GM18867 (cell line): ENCODE measurements around the gene PCBP2.
"Not testable (repeated sequence)": the region's sequence is repeated elsewhere in the genome, so short reads cannot be mapped to it uniquely, and the experiment has no call there.

ENCODE experiments used
- ATAC-seq: cut with Tn5 transposase; IDR thresholded peaks from one replicate; pipeline ENCODE4 v1.9.1; 2021; ENCODE audit warnings: mild to moderate bottlenecking, moderate library complexity; ENCODE audit not compliant: unreplicated experiment

The PCBP2 gene

DNA sequence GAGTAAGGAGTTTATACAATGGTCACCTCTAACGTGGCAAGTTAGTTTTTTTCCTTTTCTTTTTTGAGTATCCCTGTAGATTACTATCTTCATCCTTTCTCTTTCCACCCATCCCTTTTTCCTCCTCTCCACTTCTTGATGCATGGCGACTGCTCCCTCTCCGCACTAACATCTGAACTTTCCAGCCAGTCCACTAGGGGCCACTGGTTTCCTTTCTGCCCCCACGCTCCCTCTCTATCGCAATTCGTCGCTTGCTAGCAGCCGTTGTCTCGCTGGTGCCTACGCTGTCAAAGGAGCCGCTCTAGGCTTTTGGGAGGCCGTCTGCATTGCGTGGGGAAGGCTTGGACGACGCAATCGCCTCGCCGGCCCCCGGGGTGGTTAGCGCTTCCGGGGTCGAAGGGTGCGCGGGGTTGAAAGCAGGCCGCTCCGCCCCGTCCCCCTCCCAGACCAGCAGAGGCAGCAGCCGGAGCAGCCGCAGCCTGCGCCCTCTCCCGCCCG is at the start of gene PCBP2:
PCBP2 (plus strand) TSS at position 442 of the 498 bp plus-strand sequence. CDS start 2,699 bp downstream, outside the sequence.
- peak; percentile 91 for ATAC-seq

- not testable (repeated sequence) for ATAC-seq
These were observed 49.6 kb upstream of the PCBP2 start for GRCh38 chr12:53402351-53402750.

GRCh38 chr12:53402871-53403270 is 49.0 kb upstream of the PCBP2 start:
- no peak for ATAC-seq

DNA sequence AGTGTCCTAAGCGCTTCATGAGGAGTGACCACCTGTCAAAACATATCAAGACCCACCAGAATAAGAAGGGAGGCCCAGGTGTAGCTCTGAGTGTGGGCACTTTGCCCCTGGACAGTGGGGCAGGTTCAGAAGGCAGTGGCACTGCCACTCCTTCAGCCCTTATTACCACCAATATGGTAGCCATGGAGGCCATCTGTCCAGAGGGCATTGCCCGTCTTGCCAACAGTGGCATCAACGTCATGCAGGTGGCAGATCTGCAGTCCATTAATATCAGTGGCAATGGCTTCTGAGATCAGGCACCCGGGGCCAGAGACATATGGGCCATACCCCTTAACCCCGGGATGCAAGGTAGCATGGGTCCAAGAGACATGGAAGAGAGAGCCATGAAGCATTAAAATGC is 41.0 kb upstream of the PCBP2 start:
- ATAC-seq, result no peak

DNA sequence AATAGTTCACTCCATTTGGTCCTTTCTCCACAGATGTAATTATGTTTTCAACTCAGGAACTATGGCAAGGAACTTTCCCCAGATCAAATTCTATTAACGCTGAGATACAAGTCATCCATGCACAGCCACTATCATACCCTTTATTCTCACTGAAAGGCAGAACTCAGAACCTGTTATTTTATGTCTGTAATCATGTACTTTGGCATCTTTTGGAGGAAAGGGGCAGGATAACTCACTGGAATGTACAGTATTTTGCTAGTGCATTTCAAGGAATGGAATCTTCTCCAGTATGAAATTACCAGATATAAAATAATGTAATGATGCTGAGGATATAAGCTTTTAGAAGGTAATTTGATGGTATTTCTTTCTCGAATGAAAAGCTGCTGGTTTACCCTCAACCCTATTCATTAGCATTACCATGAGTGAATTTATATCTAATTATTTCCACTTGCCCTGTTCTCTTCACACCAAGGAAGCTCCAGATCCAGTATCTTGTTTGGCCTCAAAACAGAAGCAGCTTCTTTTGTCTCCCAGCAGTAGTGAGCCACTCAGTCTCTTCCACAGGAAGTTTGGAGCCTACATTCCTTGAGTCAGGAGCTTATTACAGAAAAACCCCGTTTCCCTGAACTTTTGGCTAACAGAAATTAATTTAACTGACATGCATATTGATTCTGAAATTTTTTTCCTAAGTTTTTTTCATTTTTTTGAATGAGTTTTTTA is 38.3 kb upstream of the PCBP2 start:
- ATAC-seq, result no peak

- no peak for ATAC-seq
These were observed 37.0 kb upstream of the PCBP2 start for GRCh38 chr12:53414756-53415417.

DNA sequence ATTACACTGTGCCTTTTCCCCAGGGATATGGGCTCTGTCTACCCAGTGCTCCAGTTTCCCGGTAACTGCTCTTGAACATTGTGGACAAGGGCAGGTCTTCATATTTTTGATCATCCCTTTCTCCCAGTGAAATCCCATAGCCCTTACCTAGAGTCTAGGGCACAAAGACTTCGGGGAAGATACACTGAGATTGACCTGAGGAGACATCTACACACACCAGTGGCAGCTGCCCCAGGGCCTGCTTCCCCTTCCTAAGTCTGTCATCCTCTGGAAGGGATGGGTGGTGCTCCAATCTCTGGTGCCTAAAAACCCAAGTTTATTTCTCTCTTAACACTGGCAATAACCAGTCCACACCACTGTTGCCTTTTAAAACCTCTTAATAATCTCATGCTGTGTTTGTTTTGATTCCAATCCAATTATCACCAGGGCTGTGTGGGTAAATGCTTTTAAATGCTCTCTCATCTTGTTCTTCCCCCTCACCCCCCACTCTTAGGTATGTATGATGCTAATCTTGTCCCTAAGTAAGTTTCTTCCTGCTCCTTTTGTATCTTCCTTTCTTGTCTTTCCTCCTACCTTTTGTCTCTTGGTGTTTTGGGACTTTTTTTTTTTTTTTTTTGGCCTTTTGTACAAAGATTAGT is 36.0 kb upstream of the PCBP2 start:
- ATAC-seq, result not testable (repeated sequence)

DNA sequence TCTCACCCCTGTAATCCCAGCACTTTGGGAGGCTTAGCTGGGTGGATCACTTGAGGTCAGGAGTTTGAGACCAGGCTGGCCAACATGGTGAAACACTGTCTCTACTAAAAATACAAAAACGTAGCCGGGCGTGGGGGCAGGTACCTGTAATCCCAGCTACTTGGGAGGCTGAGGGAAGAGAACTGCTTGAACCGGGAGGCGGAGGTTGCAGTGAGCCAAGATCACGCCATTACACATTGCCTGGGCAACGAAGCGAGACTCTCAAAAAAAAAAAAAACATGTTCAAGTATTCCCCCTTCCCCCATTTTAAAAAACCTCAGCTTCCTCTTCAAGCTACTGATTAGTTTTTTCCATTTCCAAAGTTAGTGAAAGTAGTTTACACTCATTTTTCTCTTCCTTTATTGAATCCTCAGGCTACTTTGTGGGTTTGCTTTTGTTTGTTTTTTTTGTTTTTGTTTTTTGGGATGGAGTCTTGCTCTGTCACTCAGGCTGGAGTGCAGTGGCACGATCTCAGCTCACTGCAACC is 34.5 kb upstream of the PCBP2 start:
- ATAC-seq, result not testable (repeated sequence)

DNA sequence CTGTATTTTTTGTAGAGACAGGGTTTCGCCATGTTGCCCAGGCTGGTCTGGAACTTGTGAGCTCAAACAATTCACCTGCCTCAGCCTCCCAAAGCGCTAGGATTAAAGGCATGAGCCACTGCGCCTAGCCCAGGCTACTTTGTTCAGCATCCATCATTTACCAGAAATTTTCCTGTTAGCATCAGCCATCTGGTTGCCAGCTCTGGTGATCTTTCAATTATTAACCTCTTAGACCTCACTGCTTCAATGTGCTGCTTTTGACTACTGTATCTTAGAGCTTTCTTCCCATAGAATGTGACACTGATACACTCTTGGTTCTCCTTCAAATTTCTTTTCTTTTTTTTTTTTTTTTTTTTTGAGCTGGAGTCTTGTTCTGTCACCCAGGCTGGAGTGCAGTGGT is 33.7 kb upstream of the PCBP2 start:
- ATAC-seq, result no peak

DNA sequence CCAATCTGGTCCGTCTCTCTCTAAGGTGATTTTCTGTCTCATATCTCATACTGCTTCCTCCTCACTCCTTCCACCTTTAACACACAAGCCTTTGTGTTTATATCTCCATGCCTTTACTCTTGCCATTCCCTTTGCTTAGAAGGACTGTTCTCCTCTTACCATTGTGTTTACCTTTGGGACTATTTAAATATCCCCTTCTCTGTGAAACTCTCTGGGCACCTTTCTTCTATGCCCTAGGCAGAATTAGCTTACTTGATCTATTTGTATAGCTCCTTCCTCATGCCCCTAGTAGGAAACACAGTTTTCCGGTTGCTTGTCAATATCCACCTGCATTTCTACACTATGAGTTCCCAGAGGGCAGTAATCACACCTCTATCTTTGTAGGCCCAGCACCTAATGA is 32.1 kb upstream of the PCBP2 start:
- ATAC-seq, result no peak

DNA sequence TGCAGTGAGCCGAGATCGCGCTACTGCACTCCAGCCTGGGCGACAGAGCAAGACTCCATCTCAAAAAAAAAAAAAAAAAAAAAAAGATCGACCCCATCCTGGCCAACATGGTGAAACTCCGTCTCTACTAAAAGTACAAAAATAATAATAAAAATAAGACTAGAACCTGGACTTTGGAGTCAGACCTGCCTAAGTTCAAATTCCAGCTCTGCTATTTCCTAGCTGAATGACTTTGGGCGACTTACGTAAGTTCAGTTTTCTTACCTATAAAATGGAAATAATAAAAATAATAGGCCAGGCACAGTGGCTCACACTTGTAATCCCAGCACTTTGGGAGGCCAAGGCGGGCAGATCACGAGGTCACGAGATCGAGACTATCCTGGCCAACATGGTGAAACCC is 29.7 kb upstream of the PCBP2 start:
- ATAC-seq, result not testable (repeated sequence)

DNA sequence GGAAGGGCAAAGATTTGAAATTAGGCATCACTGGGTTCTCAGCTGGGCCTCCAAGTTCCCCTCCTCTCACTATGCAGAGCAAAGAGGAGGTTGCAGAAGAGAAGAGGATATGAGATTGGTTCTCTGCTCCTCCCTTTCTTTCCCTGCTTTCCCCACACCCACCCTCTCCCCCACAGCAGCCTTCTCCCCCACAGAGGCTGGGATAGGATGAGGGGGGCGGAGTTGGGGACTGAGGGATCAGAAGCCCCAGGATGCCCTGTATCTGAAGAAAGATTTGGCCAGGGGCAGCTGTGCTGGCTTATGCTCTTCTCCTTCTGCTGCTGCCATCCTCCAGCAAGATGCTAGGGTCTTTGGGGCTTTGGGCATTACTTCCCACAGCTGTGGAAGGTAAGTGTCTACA is 28.3 kb upstream of the PCBP2 start, which contains the start of gene AMHR2:
AMHR2 (plus strand) TSS at position 259 of the 400 bp plus-strand sequence; CDS start at position 339, 80 bp downstream.
- ATAC-seq, result no peak

GRCh38 chr12:53424626-53425514 is 27.0 kb upstream of the PCBP2 start:
- ATAC-seq, result no peak

GRCh38 chr12:53425515-53426150 is 26.3 kb upstream of the PCBP2 start:
- no peak for ATAC-seq

DNA sequence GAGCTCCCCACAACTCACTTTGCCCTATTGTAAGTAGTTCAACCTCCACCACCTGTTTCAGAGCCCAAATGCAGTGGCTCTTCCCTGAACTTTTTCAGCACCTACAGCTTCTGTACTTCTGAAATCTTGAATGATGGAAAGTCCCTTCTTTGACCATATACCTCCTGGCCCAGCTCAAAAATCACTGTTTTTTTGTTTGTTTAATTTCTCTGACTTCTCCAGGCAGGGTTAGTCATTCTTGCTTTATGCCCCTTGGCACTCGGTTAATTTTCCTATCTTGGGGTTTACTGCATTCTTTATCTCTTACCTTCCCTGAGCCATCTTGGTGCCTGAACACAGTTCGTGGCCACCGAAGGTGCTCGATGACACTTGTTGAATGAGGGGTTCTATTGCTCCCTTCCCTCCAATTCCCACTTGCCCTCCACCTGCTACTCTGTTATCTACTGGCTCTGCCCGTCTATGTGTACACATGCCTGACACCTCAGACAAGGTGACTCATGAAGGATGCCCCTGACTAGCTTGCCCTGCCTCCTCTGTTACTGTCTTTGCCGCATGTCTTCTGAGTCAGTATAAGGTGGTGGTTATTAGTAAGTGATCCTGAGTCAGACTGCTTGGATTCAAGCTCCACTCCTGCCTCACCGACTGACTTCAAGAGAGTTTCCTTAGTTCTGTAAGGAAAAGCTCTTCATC is 23.9 kb upstream of the PCBP2 start:
- no peak for ATAC-seq

- ATAC-seq, result no peak
These were observed 23.2 kb upstream of the PCBP2 start for GRCh38 chr12:53428741-53429140.

GRCh38 chr12:53430116-53430515 is 21.8 kb upstream of the PCBP2 start:
- no peak for ATAC-seq

- no peak for ATAC-seq
These were observed 20.7 kb upstream of the PCBP2 start for GRCh38 chr12:53431187-53431586.

GRCh38 chr12:53435326-53435725 is 16.6 kb upstream of the PCBP2 start:
- ATAC-seq, result not testable (repeated sequence)
